ENCODE measurements around the gene PWP2. TPM values are rescaled to one million over a fixed set of nuclear protein-coding genes. Genes with fewer than 3 reads are reported as not detected.

PWP2 gene
- total RNA-seq, 6 donors from 2014 or later, result 2.0 to 15.7 (median 3.1) TPM

DNA sequence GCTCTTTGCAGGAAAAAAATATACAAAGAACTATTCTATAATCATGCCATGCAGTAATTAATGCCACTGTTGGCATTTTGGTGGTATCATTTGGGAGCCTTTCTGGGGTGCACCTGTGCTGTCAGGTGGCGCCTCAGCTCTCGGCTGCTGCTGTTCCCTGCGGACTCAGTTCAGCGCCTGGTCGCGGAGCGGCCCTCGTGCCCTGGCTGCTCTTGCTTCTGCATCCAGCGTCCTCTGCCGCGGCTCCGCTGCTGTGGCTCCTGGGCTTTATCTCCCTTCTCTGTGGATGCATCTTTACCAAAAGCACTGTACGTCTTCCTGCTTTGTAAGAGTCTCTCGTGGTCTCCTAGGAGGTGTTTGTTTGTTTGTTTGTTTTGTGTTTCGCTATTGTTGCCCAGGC lies 35.1 kb upstream of the PWP2 start:
- Histone ChIP-seq H3K9me3 (no peaks in the 10 kb centered on the region), H3K27me3 (no peaks in the 10 kb centered on the region), H3K4me1 (no peaks in the 10 kb centered on the region), H3K36me3 (peaks cover 0 to 84% (median 30%) of the 10 kb centered on the region in 4 donors), H3K27ac (no peak overlapping the region), H3K4me3 (no peak overlapping the region)
- 93 to 96% methylated on average over 15 of the region's 15 CpGs for WGBS, 2 donors
- DNase-seq, result peak in 1 of 2 donors; percentile 75
- TF ChIP-seq, protein P1, sequence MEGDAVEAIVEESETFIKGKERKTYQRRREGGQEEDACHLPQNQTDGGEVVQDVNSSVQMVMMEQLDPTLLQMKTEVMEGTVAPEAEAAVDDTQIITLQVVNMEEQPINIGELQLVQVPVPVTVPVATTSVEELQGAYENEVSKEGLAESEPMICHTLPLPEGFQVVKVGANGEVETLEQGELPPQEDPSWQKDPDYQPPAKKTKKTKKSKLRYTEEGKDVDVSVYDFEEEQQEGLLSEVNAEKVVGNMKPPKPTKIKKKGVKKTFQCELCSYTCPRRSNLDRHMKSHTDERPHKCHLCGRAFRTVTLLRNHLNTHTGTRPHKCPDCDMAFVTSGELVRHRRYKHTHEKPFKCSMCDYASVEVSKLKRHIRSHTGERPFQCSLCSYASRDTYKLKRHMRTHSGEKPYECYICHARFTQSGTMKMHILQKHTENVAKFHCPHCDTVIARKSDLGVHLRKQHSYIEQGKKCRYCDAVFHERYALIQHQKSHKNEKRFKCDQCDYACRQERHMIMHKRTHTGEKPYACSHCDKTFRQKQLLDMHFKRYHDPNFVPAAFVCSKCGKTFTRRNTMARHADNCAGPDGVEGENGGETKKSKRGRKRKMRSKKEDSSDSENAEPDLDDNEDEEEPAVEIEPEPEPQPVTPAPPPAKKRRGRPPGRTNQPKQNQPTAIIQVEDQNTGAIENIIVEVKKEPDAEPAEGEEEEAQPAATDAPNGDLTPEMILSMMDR (IDR thresholded peaks at IDR 0.05), result no peak
- no peak for TF ChIP-seq POLR2AphosphoS5 (IDR thresholded peaks at IDR 0.05)
- no peak for TF ChIP-seq POLR2A (IDR thresholded peaks at IDR 0.05)
- TF ChIP-seq EP300 (IDR thresholded peaks at IDR 0.05), result no peak
- ATAC-seq (ENCODE audit: low FRiP score in 2 of 2), result no peak

DNA sequence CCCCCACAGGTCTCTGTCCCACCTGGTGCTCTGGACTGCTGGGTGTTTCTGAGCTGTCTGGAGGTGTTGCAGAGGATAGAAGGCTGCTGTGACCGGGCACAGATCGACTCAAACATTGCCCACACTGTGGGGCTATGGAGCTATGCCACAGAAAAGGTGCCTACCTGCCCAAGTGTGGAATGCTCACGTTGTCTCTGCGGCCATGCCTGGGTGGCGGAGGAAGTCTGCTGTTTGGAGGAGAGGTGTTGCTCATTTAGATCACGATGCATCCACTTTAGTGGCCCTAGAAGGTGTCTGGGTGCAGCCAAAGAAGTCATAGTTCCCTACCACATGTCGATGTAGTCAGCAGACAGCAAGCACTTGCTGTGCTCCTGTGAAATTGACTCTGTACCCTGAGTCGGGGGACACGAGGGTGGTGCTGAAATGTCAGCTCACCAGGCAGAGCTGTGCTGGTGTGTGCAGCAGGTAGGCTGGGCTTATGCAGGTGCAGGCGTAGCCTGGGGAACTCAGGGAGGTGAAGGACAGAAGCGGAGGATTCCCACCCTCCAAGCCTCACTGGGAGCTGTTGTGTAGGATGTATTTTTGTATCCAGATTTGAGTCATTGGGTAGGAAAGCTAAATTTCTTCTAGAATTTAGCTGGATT lies 32.8 kb upstream of the PWP2 start:
- TF ChIP-seq EP300 (IDR thresholded peaks at IDR 0.05) (no peak), POLR2A (IDR thresholded peaks at IDR 0.05) (no peak), POLR2AphosphoS5 (IDR thresholded peaks at IDR 0.05) (no peak)
- TF ChIP-seq, protein P1 (IDR thresholded peaks at IDR 0.05), result no peak
- H3K27me3 ChIP-seq, result no peaks in the 10 kb centered on the region
- DNase-seq, result no peak
- peaks cover 4 to 94% (median 47%) of the 10 kb centered on the region in 4 donors for H3K36me3 ChIP-seq
- WGBS, 2 donors, result 92 to 94% methylated on average over 9 to 11 of the region's 11 CpGs
- H3K4me3 ChIP-seq, result no peak overlapping the region
- no peak for ATAC-seq (ENCODE audit: low FRiP score in 2 of 2)
- no peaks in the 10 kb centered on the region for H3K9me3 ChIP-seq
- no peak overlapping the region for H3K27ac ChIP-seq
- no peaks in the 10 kb centered on the region for H3K4me1 ChIP-seq

DNA sequence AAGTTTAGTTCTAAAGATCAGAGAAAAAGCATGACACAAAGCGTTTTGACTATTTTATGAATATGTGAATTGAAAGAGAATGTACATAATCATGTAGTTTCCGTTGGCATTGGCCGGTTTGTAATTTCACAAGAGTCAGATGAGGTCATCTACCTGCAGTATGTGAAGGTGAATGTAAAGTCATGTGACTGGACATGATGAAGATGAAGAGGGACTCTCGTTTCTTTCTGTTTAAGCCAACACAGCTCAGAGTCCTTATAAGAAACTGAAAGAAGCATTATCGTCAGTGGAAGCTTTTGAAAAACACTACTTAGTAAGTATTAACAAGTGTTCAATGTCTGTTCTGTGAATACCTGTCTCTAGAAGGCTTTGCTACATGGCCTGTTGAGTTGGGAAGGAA lies 30.9 kb upstream of the PWP2 start:
- DNase-seq, result no peak
- Histone ChIP-seq H3K4me3 (no peak overlapping the region), H3K36me3 (peaks cover 4 to 99% (median 60%) of the 10 kb centered on the region in 4 donors), H3K27ac (no peak overlapping the region), H3K27me3 (no peaks in the 10 kb centered on the region), H3K9me3 (no peaks in the 10 kb centered on the region), H3K4me1 (no peaks in the 10 kb centered on the region)
- ATAC-seq (ENCODE audit: low FRiP score in 2 of 2), result no peak
- no peak for TF ChIP-seq POLR2A (IDR thresholded peaks at IDR 0.05)
- TF ChIP-seq POLR2AphosphoS5 (IDR thresholded peaks at IDR 0.05), result no peak
- TF ChIP-seq EP300 (IDR thresholded peaks at IDR 0.05), result no peak
- TF ChIP-seq, protein P1 (IDR thresholded peaks at IDR 0.05), result no peak
- 85 to 86% methylated on average over 5 of the region's 5 CpGs for WGBS, 2 donors

DNA sequence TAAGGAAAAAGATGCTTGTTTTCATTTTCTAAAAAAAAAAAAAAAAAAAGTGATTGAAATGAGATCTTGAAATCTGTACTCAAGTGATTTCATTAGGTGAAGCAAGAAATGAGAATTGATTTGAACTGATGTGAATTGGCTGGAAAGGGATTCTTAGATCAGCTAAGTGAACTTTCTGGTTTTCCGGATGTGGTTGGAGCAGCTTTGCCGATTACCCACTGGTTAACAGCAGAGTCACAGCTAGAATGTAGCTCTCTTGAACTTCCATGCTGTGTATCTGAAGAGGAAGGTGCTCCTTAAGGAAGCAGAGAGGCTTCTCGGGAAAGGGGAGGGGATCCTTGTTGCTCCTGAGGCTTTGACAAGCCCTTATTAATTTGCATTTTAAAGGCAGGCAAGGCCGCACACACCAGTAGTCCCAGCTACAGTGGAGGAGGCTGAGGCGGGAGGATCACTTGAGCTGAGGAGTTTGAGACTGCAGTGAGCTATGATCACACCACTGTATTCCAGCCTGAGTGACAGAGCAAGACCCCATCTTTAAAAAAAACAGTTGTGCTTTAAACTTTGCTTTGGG lies 28.7 kb upstream of the PWP2 start:
- no peak overlapping the region for H3K27ac ChIP-seq
- whole genome bisulfite sequencing, 2 donors, result 85 to 88% methylated on average over 5 of the region's 5 CpGs
- no peak for ATAC-seq (ENCODE audit: low FRiP score in 2 of 2)
- TF ChIP-seq, protein P1 (IDR thresholded peaks at IDR 0.05), result no peak
- TF ChIP-seq POLR2A (IDR thresholded peaks at IDR 0.05), result no peak
- no peak for TF ChIP-seq EP300 (IDR thresholded peaks at IDR 0.05)
- no peak for TF ChIP-seq POLR2AphosphoS5 (IDR thresholded peaks at IDR 0.05)
- no peak overlapping the region for H3K4me3 ChIP-seq
- H3K27me3 ChIP-seq, result no peaks in the 10 kb centered on the region
- DNase-seq, result no peak
- H3K4me1 ChIP-seq, result peaks cover 2 to 13% (median 9%) of the 10 kb centered on the region in 4 donors
- peaks cover 4 to 98% (median 68%) of the 10 kb centered on the region in 4 donors for H3K36me3 ChIP-seq
- no peaks in the 10 kb centered on the region for H3K9me3 ChIP-seq
